Neural progenitor cell (in vitro differentiated cells): ENCODE measurements around the gene PPP2R2D. TPM values are rescaled to one million over a fixed set of nuclear protein-coding genes. Genes with fewer than 3 reads are reported as not detected.

Experiments used
- DNase-seq: peaks from one replicate; pipeline ENCODE4 v3.0.0-alpha.2; 2016; ENCODE audit warnings: low spot score
- H2AFZ ChIP-seq: fragments of 200-600 bp; sonication (generic); replicated peaks from 2 replicates; pipeline ENCODE4 v1.6.1; 2016; ENCODE audit warnings: antibody characterized with exemption
- H3F3A ChIP-seq: fragments of 200-600 bp; sonication (generic); 2 replicates; pipeline ENCODE4 v1.6.1; 2016; ENCODE audit warnings: antibody characterized with exemption, low read depth
- H3K27ac ChIP-seq: fragments of 200-600 bp; sonication (generic); 2 replicates; pipeline ENCODE4 v1.5.1; 2016; ENCODE audit warnings: mild to moderate bottlenecking
- H3K27me3 ChIP-seq: fragments of 200-600 bp; sonication (generic); 2 replicates; pipeline ENCODE4 v1.6.1; 2016; ENCODE audit warnings: mild to moderate bottlenecking, moderate library complexity
- H3K36me3 ChIP-seq: fragments of 200-600 bp; sonication (generic); 2 replicates; pipeline ENCODE4 v1.5.1; 2016
- H3K4me1 ChIP-seq: fragments of 200-600 bp; sonication (generic); 2 replicates; pipeline ENCODE4 v1.6.1; 2016; ENCODE audit warnings: mixed run types
- H3K4me2 ChIP-seq: fragments of 200-600 bp; sonication (generic); 2 replicates; pipeline ENCODE4 v1.6.1; 2016
- H3K4me3 ChIP-seq: fragments of 200-600 bp; sonication (generic); 2 replicates; pipeline ENCODE4 v1.5.1; 2016
- H3K79me2 ChIP-seq: fragments of 200-600 bp; sonication (generic); 2 replicates; pipeline ENCODE4 v1.6.1; 2016; ENCODE audit warnings: low read depth
- H3K9ac ChIP-seq: fragments of 200-600 bp; sonication (generic); 2 replicates; pipeline ENCODE4 v1.6.1; 2016
- H3K9me3 ChIP-seq: fragments of 200-600 bp; sonication (generic); 2 replicates; pipeline ENCODE4 v1.5.1; 2016; ENCODE audit warnings: low read depth
- H4K20me1 ChIP-seq: fragments of 200-600 bp; sonication (generic); 2 replicates; pipeline ENCODE4 v1.6.1; 2016; ENCODE audit warnings: low read depth
- H3K27ac Mint-ChIP-seq: 3 replicates; pipeline ENCODE4 v1.8.0; 2021; ENCODE audit warnings: mixed read lengths
- H3K27me3 Mint-ChIP-seq: 2 replicates; pipeline ENCODE4 v1.8.0; 2022; ENCODE audit warnings: low read depth, mild to moderate bottlenecking, inconsistent platforms, moderate library complexity, mixed read lengths; ENCODE audit not compliant: insufficient read depth
- H3K36me3 Mint-ChIP-seq: 3 replicates; pipeline ENCODE4 v1.8.0; 2021; ENCODE audit warnings: mixed read lengths
- H3K4me1 Mint-ChIP-seq: 3 replicates; pipeline ENCODE4 v1.8.0; 2021; ENCODE audit warnings: mixed read lengths
- H3K4me3 Mint-ChIP-seq: 3 replicates; pipeline ENCODE4 v1.8.0; 2021; ENCODE audit warnings: mild to moderate bottlenecking, moderate library complexity, mixed read lengths
- H3K9me3 Mint-ChIP-seq: 3 replicates; pipeline ENCODE4 v1.8.0; 2020; ENCODE audit warnings: mixed read lengths
- EZH2 ChIP-seq: fragments of 200-600 bp; sonication (generic); IDR thresholded peaks from 2 replicates; pipeline ENCODE4 v1.6.1; 2017; ENCODE audit warnings: antibody characterized with exemption, mild to moderate bottlenecking, moderate library complexity
- EZH2phosphoT487 ChIP-seq: fragments of 200-600 bp; sonication (generic); IDR thresholded peaks from 2 replicates; pipeline ENCODE4 v1.6.1; 2017; ENCODE audit warnings: antibody characterized with exemption
- total RNA-seq: library from RNA; depleted of rRNA; stranded (reverse); fragments of >200 nt; gene quantifications from 2 replicates; pipeline ENCODE4 v1.2.3, GENCODE V29; 2015; ENCODE audit warnings: low replicate concordance
- TF ChIP-seq, protein P1 (sequence below): fragments of 200-600 bp; sonication (generic); IDR thresholded peaks from 2 replicates; pipeline ENCODE4 v1.5.1; 2017; ENCODE audit warnings: antibody characterized with exemption, mild to moderate bottlenecking

Gene PPP2R2D
- total RNA-seq, 1 donor from 2014 or later = 28.1 TPM

DNA sequence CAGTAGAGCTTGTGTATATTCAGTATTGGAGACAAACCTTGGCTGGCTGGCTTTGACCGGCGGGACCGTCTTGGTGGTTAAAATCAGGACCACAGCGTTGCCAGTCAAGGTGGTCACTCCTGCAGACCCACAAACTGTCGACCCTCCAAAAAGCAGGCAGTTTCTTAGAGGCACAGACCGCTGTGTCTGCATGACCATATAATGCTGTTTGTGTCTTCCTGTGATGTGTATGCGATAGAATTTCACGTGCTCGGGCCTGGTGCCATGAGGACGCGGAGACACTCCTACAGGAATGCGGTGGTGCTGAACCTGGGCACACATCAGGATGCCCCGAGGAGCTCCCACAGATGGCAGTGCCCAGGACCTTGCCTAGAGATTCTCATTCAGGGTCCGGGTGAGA, 46.1 kb downstream of the PPP2R2D start:
- Histone ChIP-seq H3K9ac (no peak overlapping the region), H3K27ac (no peak overlapping the region), H3K4me2 (no peak overlapping the region), H3K27me3 (no peaks in the 10 kb centered on the region), H3K4me1 (no peaks in the 10 kb centered on the region), H3K36me3 (no peaks in the 10 kb centered on the region), H3K79me2 (no peaks in the 10 kb centered on the region), H3K9me3 (no peaks in the 10 kb centered on the region), H3F3A (no peaks in the 10 kb centered on the region), H4K20me1 (no peaks in the 10 kb centered on the region), H3K4me3 (no peak overlapping the region), H2AFZ (no peak overlapping the region)
- DNase-seq = no peak
- Mint-ChIP-seq H3K27ac (no peak overlapping the region), H3K9me3 (no peaks in the 10 kb centered on the region), H3K36me3 (peaks cover 58% of the 10 kb centered on the region), H3K27me3 (peaks cover 5% of the 10 kb centered on the region), H3K4me3 (no peak overlapping the region), H3K4me1 (no peaks in the 10 kb centered on the region)
- TF ChIP-seq, protein P1, sequence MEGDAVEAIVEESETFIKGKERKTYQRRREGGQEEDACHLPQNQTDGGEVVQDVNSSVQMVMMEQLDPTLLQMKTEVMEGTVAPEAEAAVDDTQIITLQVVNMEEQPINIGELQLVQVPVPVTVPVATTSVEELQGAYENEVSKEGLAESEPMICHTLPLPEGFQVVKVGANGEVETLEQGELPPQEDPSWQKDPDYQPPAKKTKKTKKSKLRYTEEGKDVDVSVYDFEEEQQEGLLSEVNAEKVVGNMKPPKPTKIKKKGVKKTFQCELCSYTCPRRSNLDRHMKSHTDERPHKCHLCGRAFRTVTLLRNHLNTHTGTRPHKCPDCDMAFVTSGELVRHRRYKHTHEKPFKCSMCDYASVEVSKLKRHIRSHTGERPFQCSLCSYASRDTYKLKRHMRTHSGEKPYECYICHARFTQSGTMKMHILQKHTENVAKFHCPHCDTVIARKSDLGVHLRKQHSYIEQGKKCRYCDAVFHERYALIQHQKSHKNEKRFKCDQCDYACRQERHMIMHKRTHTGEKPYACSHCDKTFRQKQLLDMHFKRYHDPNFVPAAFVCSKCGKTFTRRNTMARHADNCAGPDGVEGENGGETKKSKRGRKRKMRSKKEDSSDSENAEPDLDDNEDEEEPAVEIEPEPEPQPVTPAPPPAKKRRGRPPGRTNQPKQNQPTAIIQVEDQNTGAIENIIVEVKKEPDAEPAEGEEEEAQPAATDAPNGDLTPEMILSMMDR = no peak
- TF ChIP-seq EZH2phosphoT487 (no peak), EZH2 (no peak)

DNA sequence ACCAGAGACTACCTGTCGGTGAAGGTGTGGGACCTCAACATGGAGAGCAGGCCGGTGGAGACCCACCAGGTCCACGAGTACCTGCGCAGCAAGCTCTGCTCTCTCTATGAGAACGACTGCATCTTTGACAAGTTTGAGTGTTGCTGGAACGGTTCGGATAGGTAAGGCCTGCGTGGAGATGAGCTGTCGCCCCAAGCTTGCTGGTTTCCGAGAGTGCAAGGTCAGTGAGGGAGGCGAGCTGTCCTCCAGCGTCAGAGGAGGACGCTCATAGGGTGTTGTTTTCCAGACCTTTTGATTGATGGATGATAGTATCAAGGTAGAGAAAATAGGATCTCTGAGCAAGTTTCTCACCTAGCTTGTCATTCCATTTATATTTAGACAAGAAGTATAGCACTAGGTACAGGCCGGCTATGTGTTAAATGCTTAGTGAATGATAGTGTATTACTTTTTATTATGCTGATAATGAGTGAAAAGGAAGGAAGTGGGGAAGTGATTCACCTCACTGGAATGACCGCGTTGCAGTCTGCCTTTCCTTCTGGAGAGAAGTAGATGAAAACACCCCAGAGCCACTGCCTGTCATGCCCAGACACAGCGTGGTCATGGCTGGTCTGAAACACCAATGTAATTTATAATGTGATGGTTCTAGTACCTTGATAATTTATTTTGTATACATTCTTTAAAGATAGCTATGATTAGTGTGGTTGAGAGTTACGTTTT, 47.0 kb downstream of the PPP2R2D start:
- H3K4me1 ChIP-seq = no peaks in the 10 kb centered on the region
- no peak overlapping the region for H3K4me3 Mint-ChIP-seq
- H3K4me1 Mint-ChIP-seq = no peaks in the 10 kb centered on the region
- no peak overlapping the region for H3K27ac Mint-ChIP-seq
- TF ChIP-seq, protein P1 = no peak
- TF ChIP-seq EZH2 (no peak), EZH2phosphoT487 (no peak)
- no peak overlapping the region for H3K27ac ChIP-seq
- H3K4me3 ChIP-seq = no peak overlapping the region
- no peaks in the 10 kb centered on the region for H3K79me2 ChIP-seq
- H3K36me3 Mint-ChIP-seq = peaks cover 55% of the 10 kb centered on the region
- H3K9me3 Mint-ChIP-seq = no peaks in the 10 kb centered on the region
- no peaks in the 10 kb centered on the region for H4K20me1 ChIP-seq
- no peak overlapping the region for H2AFZ ChIP-seq
- H3K9me3 ChIP-seq = no peaks in the 10 kb centered on the region
- no peaks in the 10 kb centered on the region for H3K27me3 ChIP-seq
- H3K9ac ChIP-seq = no peak overlapping the region
- no peaks in the 10 kb centered on the region for H3F3A ChIP-seq
- no peak for DNase-seq
- H3K36me3 ChIP-seq = no peaks in the 10 kb centered on the region
- no peak overlapping the region for H3K4me2 ChIP-seq
- peaks cover 5% of the 10 kb centered on the region for H3K27me3 Mint-ChIP-seq

DNA sequence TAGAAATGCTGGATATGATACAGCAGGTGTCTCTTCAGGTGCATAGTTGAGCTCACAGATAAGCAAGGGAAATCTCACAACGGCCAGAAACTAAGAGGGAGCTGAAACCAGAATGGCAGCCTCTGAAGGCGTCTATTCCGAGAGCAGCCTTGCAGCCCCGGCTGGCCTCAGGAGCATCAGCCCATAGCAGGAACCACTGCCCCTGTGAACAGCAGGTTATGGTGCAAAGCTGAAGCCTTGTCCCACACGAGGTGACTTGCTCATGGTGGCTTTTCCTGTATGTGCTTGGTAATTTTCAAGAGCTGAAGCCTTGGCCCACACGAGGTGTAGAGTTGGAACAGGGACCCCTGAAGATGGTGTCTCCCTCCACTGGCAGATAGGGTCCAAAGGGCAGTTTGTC, 47.7 kb downstream of the PPP2R2D start:
- H3K27ac Mint-ChIP-seq = no peak overlapping the region
- no peak overlapping the region for H3K4me3 ChIP-seq
- no peaks in the 10 kb centered on the region for H3K36me3 ChIP-seq

More for the DNA sequence above, 47.7 kb downstream of the PPP2R2D start:
- H3K4me1 Mint-ChIP-seq = no peaks in the 10 kb centered on the region
- no peak for TF ChIP-seq EZH2
- TF ChIP-seq, protein P1 = no peak
- peaks cover 5% of the 10 kb centered on the region for H3K27me3 Mint-ChIP-seq
- H3K9me3 Mint-ChIP-seq = no peaks in the 10 kb centered on the region
- no peaks in the 10 kb centered on the region for H3K4me1 ChIP-seq
- H3K9ac ChIP-seq = no peak overlapping the region
- DNase-seq = no peak
- no peak overlapping the region for H3K4me3 Mint-ChIP-seq
- H3K27me3 ChIP-seq = no peaks in the 10 kb centered on the region
- H4K20me1 ChIP-seq = no peaks in the 10 kb centered on the region
- H3K36me3 Mint-ChIP-seq = peaks cover 53% of the 10 kb centered on the region
- no peaks in the 10 kb centered on the region for H3K9me3 ChIP-seq
- H3K4me2 ChIP-seq = no peak overlapping the region
- H3K79me2 ChIP-seq = no peaks in the 10 kb centered on the region
- H2AFZ ChIP-seq = no peak overlapping the region
- no peaks in the 10 kb centered on the region for H3F3A ChIP-seq
- H3K27ac ChIP-seq = no peak overlapping the region
